Measurements from ENCODE around the gene C1orf198.

C1orf198 gene, protein sequence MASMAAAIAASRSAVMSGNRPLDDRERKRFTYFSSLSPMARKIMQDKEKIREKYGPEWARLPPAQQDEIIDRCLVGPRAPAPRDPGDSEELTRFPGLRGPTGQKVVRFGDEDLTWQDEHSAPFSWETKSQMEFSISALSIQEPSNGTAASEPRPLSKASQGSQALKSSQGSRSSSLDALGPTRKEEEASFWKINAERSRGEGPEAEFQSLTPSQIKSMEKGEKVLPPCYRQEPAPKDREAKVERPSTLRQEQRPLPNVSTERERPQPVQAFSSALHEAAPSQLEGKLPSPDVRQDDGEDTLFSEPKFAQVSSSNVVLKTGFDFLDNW

DNA sequence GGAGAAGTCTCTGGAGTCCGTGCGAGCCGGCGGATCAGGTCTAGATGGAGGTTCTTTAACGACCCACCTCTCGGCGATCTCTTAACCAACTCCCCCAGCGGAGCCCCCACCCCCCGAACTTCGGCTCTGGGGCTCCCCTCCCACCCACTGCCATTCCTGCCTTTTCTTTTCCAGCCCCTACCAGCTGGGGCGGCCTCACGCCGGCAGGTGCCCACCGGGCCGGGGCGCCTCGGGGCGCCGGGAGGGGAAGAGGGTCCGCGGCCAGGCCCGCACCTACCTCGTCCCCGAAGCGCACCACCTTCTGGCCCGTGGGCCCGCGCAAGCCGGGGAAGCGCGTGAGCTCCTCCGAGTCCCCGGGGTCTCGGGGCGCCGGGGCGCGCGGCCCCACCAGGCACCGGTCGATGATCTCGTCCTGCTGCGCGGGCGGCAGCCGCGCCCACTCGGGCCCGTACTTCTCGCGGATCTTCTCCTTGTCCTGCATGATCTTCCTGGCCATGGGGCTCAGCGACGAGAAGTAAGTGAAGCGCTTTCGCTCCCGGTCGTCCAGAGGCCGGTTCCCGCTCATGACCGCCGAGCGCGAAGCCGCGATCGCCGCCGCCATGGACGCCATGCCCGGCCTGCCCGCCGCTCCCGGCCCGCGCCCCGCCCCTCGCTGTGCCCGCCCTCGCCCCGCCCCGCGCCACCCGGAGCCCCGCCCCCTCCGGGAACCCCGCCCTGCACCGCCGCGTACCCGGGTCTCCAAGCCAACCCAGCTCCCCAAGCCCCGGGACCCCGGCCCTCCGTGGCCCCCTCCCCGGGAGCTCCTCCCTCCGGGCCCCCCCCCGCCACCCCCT, at the start of gene C1orf198:
C1orf198 (minus strand) TSS at position 619 of the 833 bp plus-strand sequence; CDS start at position 610, 9 bp downstream.
- peak; percentile 48 for DNase-seq (ENCODE audit: low spot score)

DNA sequence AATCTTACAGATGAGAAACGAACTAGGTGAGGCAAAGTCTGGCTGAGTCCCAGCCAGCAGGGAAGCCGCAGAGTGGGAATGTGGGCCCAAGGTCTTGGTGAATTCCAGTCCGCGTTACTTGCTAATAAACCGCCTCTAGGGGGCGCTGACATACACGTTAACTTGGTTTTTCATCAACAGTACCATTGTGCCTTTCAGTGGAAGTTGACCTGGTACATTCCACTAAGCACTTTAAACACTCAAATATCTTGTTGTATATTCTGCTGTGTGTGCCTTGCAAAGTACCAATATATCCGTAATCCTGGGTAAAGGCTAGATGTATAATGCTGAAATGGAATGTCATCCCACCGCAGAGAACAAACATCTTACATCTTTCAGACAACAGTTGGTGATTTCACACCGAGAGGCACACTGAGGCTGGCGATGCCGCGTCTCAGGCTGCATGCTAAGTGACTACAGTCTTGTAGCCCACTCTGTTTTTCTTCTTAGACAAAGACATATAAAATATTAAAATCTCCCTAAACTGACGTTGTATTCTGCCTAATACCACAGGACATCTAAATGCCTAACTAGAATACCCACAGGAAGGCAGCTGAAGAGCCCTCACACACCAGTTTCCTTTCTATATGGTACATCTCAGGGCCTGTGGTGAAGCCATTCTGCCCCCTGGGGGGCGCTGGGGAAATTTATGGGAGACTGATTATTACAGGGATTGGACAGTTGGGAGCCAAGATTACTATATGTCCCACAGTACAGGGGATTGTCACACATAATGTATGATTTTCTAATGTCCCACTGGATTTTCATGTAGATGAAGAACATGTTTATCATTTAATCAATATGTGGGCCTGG, 49.2 kb upstream of the C1orf198 start:
- peak; percentile 81 for DNase-seq (ENCODE audit: low spot score)

DNA sequence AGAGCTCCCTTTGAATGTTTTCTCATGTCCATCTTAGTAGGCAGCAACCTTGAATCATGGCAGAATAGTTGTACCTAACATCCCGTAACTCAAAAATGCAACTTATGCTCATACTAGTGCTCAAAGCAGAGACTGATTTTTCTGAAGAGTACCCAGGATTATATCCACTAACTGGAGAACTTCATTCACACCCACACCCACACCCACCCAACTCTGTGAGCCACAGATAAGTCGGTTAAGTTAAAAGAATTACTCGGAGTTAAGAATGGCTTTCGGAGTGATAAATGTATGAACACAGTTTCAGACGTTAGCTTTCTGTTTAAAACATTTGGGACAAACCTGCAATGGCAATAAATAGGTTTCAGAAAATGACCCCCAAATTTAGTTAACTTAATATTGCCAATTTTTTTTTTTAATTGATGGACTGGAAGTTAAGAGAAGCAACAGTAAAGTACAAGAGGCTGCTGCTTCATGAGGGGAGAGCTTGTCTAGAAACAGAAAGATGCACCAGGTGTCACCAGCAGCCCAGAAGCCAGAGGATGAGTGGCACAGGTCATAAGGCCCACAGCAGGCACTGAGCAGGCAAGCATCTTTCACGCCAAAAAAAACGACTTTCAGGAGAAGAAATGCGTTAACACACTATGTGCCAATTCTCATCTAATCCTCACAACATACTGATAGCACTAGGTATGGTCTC, 48.4 kb upstream of the C1orf198 start:
- DNase-seq (ENCODE audit: low spot score), result no peak

DNA sequence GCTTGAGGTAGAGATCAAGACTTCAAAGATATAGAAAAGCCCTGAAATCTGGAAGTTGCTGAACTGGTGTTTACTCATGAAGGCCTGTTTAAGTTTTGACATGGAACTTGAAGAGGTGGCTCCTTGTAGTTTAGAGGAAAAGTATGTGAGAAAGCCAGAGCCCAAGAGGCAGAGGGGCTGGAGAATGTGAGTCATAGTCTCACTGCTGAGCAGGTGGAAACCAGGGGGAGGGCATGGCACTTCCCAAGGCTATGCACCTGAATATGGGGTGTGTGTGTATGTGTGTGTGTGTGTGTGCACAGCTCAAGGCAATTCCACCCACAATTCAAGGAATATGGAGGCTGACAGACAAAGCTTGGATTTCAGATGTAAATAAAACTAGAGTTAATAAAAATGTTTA, 46.8 kb upstream of the C1orf198 start:
- no peak for DNase-seq (ENCODE audit: low spot score)

DNA sequence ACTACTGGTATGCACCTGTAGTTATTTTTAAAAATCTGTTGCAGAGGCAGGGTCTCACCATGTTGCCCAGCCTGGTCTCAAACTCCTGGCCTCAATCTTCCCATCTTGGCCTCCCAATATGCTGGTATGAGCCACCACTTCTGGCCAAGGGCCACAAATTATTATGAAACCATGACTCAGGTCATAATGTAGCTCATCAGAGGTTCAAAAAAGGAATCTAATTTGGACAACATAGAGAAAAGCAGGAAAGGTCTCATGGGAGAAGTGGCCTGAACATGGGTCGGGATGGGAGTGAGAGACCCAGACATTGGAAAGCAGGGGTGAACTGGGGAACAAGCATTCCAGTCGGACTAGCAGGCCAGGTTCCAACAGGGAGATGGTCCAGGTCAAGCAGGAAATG, 45.2 kb upstream of the C1orf198 start:
- DNase-seq (ENCODE audit: low spot score), result no peak

DNA sequence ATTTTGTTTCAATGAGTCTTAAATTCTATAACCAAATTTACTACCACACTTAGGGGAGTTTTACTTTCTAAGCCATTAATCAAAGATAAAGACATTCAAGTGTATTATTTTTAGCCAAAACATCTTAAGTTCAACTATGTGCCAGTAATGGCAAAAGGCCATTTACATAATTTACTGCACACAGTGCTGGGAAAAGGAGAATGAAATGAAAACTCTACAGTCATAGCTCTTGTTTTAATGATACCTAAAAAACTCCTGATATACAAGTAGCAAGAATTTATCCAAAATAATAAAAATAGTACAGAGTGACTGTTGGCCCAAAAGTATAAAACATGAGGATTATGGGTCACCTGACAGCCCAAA, 42.4 kb upstream of the C1orf198 start:
- DNase-seq (ENCODE audit: low spot score), result no peak

DNA sequence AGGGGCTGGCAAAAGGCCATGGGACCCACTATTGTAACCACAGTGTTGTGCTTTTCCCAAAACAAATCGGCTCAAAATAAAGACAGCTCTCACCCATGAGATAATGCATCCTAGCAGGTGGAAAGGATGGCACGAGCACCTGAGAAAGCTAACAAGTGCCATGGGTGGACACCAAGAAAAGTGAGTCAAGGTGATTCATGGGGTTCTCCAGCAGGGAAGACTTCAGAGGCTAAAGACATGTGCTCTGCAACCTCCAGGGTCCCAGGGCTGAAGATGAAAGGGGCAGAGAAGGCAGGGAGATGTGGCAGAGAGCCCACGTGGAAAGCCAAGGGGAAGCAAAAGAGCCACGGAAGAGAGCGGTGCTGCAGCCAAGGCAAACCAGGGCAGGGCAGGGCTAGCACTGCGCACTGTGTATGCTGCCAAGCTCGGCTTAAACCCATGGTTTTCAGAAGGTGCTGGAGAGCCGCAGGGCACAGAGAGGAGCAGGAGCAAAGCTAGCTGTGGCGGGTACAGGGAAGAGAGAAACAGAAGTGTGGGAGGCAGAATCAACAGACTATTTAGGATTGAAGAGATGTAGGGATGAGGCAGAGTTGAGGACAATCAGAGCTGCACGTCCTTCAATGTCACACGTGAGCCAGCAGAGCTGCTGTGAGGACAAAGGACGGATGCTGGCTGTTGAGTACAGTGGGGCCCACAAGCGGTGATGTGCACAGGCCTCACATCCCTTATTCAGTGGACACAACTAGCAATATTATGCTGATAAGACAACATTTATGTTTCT, 41.8 kb upstream of the C1orf198 start:
- DNase-seq (ENCODE audit: low spot score), result no peak

DNA sequence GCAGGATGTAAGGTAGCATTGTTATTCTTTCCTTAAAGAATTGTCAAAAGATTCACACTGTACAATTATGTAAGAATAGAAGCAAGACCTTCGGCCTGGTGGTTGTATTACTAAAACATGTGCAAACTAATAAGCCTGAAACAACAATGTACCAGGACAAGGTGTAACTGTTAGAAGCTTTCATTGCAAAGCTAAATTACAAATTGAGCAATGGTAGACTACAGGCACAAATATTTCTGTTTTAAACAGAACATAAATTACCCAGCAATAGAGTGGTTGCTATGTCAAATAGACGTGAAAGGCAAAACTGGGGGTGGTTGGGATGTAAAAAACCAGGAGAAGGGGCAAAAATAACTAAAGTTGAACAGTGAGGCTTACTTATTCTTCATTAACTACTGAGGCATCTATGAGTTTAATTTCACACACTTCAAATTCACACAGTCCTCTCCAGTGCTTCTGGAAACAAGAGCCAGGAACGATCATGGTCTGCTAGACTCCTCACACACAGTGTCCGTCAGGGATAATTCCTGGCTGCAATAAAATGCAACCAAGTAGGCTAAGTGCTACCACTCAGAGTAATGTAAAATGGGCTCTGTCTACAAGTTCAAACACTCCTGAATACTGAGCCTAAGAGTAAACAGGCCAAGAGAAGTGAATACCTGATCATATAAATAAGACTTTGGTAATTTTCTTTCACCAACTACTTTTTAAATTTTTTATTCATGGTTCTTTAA, 39.3 kb upstream of the C1orf198 start:
- DNase-seq (ENCODE audit: low spot score), result no peak

DNA sequence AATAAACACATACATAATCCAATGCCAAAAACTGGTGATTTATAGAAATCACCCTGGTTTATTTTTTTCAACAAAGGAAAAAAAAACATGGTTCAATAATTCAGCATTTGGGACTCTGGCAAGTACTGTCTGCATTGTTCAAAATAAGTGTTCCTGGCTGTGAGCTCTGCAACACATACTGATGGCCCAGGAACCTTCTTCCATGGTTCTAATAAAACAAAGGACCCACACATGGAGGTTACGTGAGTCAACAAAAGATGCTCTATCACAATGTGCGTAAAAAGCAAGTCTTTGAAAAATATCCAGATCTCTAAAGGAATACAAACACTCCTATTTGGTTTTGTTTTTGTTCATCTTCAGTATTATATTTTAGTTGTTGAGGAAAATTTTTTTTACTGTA, 37.9 kb upstream of the C1orf198 start:
- no peak for DNase-seq (ENCODE audit: low spot score)

DNA sequence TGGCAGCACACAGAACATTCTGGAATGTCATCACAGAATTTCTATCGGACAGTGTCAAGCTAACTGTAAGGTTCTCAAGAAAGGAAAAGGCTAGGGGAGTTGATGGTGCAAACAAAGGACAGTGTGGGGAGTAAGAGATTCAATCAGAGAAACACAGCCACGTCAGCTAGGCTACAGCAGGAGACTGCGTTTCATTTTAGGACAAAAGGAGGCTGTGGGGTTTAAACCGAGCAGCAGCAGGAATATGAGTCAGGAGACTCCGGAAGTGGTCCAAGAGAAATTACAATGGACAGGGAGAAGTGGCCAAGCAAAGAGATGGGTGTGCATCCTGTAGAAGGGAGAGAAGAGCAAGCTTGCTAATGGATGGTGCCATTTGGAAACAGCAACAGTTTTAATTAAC, 37.4 kb upstream of the C1orf198 start:
- no peak for DNase-seq (ENCODE audit: low spot score)

DNA sequence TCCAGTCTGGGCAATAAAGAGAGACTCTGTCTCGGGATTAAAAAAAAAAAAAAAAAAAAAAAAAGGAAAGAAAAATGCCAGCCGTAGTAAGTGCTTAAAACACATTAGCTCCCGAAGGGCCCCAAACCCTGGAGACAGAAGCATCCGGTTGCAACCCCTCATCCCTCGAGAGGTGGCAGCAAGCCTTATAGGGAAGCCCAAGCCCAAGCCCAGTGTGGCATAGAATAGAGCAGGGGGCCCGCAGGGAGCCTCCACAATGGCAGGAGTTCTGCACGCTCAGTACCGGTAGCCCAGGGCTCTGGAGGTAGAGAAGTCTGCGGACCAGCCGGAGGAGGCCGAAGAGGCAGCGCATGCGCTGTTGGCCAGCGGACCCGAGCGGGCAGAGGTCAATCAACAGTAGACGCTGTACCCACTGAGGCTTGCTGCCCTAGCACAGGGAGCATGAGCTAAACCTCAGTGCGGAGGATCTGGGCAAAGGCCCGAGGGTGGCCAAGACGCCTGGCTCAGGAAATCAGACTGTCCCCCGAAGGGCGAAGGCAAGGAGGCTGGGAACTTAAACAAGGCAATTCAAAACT, 34.1 kb upstream of the C1orf198 start:
- DNase-seq (ENCODE audit: low spot score), result no peak

DNA sequence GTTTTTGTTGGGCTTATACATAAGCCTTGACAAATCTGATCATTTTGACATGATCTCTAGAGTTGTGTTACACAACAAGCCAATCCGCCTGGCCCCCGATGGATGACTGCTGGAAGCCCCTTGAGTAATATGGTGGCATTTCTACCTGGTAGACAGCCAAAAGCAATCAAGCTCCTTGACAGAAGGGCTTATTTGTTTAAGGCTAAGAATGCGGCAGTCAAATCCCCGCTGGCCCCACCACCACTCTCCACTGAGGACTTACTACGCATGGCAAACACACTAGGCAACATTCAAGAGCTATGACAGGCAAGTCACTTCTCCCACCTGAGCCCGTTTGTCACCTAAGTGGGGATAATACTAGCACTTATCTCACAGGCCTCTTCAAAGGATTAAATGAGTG, 33.4 kb upstream of the C1orf198 start:
- DNase-seq (ENCODE audit: low spot score), result no peak

DNA sequence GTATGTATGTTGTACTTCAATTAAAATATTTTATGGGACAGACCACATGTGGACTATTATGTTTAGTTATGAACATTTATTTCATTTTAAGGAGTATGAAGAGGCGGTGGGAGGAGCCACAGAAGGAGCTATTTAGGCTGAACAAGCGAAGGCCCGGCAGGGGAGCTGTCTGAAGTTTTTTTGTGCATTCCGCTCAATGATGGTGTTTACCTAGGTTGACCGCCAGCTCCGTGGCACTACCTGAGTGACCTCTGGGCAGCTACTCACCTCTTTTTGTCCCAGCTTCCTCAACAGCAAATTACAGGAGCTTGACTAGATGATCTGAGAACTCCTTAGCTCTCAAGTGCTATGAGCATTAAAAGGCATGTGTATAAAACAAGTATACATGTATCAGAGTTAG, 32.7 kb upstream of the C1orf198 start:
- DNase-seq (ENCODE audit: low spot score), result no peak

DNA sequence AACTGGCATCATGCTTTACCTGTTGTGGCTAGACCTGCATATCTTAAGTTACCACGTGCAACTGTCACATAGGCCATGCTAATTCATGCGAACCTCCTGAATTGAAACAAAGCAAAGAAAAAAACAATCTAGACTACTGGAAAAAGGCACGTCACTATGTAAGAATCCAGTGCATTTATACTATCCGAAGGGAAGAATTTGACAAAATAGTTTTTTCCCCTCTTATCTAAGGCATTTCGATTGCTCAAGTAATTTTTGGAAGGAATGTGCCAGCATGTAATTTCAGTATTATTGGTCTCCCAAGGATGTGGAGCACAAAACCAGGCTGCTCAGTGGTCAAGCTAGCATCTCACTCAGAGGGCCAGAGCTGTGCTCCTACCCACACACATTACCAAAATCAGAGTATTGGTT, 31.5 kb upstream of the C1orf198 start:
- DNase-seq (ENCODE audit: low spot score), result no peak

DNA sequence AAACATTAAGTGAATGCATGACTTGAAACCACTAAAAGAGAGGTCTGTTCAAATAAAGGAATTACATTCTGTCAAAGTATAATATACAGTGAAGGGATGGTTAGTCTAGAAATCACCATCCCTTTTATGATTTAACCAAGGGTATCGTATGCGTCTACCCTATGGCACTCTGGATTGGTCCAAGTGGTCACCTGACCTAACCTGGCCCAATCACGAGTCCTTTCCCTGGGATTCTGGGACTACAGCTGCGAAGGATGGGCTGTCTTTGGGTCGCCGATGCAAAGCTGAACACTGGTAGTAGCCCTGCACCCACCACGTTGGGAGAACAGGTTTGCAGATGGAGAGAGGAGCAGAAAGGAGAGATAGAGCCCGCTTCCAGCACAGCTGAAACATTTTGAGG, 30.4 kb upstream of the C1orf198 start:
- no peak for DNase-seq (ENCODE audit: low spot score)

DNA sequence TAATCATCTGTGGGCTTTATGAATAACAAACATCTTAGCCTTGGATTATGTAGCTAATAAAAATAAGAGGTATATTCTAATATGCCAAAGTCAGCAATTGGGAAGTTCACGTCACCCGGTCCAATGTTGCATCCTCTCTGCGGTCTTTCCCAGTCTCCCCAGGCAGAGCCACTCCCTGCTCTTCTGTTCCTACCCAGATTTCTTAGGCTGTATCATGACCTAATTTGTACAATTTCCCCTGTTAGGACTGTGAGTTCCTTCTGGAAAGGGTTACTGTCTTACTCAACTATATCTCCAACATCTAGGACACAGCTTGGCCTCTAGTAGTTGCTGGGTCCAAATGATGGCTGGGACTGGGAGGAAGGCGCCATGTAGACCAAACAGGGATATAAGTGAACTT, 29.8 kb upstream of the C1orf198 start:
- no peak for DNase-seq (ENCODE audit: low spot score)

DNA sequence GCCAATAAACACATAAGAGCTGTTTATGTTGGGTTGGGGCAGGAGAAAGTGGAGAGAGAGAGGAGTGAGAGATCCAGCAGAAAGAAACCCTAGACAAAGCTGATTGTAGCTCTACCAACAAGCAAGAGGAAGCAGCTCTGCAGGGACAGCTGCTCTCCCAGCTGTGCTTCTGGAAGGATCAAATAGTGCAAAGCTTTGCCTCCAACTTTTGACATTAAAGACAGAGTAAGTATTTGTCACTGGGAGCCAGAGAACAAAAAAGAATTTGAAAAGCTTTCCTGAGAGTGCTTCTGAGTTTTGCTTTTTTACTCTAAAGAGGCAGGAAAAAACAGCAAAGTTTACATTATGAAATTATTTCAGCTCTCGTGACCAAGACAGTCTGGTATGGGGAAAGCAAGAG, 28.5 kb upstream of the C1orf198 start:
- no peak for DNase-seq (ENCODE audit: low spot score)

DNA sequence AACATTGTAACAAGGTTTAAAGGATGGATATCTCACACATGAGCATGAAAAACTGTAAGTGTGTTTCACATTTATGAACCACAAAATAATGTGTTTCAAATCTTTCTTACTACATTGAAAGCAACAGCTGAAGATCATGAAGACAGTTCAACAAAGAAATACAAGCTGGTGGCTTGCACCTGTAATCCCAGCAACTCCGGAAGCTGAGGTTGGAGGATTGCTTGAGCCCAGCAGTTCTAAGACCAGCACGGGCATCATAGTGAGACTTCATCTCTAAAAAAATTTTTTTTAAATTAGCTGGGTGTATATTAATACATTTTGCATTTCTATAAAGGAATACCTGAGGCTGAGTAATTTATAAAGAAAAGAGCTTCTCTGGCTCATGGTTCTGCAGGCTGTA, 27.1 kb upstream of the C1orf198 start:
- DNase-seq (ENCODE audit: low spot score), result no peak

DNA sequence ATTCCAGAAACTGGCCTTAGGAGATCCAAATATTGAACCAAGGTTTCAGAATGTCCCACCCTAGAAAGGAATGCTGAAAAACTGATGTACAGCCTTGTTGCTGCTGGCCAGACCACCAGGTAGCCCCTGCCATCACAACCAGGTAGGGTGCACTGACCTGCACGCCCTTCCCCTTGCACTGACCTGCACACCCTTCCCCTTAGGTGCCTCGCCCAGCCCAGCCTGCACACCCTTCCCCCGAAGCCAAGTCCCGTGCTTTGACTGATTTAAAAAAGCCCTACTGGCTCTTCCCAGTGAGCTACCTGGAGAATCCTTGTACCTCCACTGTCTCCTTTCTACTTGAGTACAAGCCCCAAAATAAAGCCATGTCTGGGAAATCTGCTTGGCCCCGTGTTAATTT, 26.3 kb upstream of the C1orf198 start:
- DNase-seq (ENCODE audit: low spot score), result no peak

DNA sequence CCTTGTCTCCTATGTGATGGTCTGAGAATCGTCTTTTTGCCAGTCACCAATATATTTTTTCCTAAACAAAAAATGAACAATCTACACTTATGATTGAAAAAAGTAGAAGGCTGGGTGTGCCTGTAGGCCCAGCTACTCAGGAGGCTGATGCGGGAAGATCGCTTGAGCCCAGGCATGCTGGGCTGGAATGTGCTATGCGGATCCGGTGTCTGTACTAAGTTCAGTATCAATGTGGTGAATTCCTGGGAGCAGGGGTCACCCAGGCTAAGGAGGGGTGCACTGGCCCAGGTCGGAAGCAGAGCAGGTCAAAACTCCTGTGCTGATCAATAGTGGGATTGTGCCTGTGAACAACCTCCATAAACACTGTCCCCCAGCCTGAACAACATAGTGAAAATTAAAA, 25.7 kb upstream of the C1orf198 start:
- DNase-seq (ENCODE audit: low spot score), result no peak
